Activated CD8-positive, alpha-beta T cell treated with anti-CD3 and anti-CD28 coated beads for 36 hours (primary cell): Measurements from ENCODE around the gene SMURF1. TPM values are rescaled to one million over a fixed set of nuclear protein-coding genes. Genes with fewer than 3 reads are reported as not detected.
"Not testable (repeated sequence)": the region's sequence is repeated elsewhere in the genome, so short reads cannot be mapped to it uniquely, and the experiment has no call there.

Source experiments
- ATAC-seq: fragments of 200-7000 bp; cut with Tn5 transposase; one replicate; pipeline ENCODE4 v1.10.0; 2021; ENCODE audit warnings: mild to moderate bottlenecking, moderate library complexity
- CTCF ChIA-PET: fragments of 350-600 bp; sonication (Branson Sonifier 250); formaldehyde crosslinking; loops from one replicate; lab custom pipeline; 2021; ENCODE audit warnings: antibody characterized with exemption; lab: Charles Lee
- POLR2A ChIA-PET: fragments of 350-600 bp; sonication (Branson Sonifier 250); formaldehyde crosslinking; loops from one replicate; lab custom pipeline; 2021; ENCODE audit warnings: antibody characterized with exemption; lab: Charles Lee
- DNase-seq: peaks from one replicate; pipeline ENCODE4 v3.0.0-alpha.2; 2020
- H3K27ac Mint-ChIP-seq: one replicate; pipeline ENCODE4 v1.8.0; 2021; ENCODE audit warnings: mild to moderate bottlenecking, mixed read lengths
- H3K27me3 Mint-ChIP-seq: one replicate; pipeline ENCODE4 v1.8.0; 2021; ENCODE audit warnings: mixed read lengths
- H3K36me3 Mint-ChIP-seq: one replicate; pipeline ENCODE4 v1.8.0; 2021; ENCODE audit warnings: low read depth, mixed read lengths
- H3K4me1 Mint-ChIP-seq: one replicate; pipeline ENCODE4 v1.8.0; 2021; ENCODE audit warnings: low read depth, mixed read lengths
- H3K4me3 Mint-ChIP-seq: one replicate; pipeline ENCODE4 v1.8.0; 2021; ENCODE audit warnings: mild to moderate bottlenecking, moderate library complexity, mixed read lengths
- H3K9me3 Mint-ChIP-seq: one replicate; pipeline ENCODE4 v1.8.0; 2021; ENCODE audit warnings: mixed read lengths
- intact Hi-C: fragments of 100-400 bp; cut with micrococcal nuclease; formaldehyde crosslinking; loops from one replicate; pipeline ENCODE4 v1.10.0; 2022
- total RNA-seq, 2 experiments: library from RNA; stranded (reverse); gene quantifications; one replicate each; pipeline ENCODE4 v1.2.3, GENCODE V29; 2021
- TF ChIP-seq, protein P1 (sequence below): fragments of 200-600 bp; IDR thresholded peaks from one replicate; pipeline ENCODE4 v1.8.0; 2022; ENCODE audit warnings: antibody characterized with exemption, mild to moderate bottlenecking

SMURF1 gene
- total RNA-seq, 2 experiments from 2014 or later: 8.3 to 9.4 TPM

DNA sequence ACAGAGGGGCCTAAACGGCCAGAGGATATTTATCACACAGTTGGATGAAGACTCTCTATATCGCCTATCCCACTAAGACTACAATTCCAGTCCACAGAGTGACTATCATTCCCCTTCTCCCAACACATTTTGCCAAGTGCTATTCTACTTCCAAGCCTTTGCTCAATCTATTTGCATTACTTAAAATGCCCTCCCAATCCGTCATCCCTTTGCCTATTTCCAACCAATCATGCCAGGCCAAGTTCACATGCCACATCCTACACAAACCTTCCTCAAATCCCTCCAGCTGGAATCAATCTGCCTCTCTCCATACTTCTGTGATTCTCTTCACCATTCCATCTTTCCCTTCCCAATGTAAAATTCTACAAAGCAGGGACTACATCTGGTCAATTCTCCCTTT, 38.2 kb downstream of the SMURF1 start:
- ATAC-seq (no peak), DNase-seq (no peak)
- no peak overlapping the region for H3K27ac Mint-ChIP-seq
- H3K4me1 Mint-ChIP-seq: peaks cover 65% of the 10 kb centered on the region
- TF ChIP-seq, protein P1, sequence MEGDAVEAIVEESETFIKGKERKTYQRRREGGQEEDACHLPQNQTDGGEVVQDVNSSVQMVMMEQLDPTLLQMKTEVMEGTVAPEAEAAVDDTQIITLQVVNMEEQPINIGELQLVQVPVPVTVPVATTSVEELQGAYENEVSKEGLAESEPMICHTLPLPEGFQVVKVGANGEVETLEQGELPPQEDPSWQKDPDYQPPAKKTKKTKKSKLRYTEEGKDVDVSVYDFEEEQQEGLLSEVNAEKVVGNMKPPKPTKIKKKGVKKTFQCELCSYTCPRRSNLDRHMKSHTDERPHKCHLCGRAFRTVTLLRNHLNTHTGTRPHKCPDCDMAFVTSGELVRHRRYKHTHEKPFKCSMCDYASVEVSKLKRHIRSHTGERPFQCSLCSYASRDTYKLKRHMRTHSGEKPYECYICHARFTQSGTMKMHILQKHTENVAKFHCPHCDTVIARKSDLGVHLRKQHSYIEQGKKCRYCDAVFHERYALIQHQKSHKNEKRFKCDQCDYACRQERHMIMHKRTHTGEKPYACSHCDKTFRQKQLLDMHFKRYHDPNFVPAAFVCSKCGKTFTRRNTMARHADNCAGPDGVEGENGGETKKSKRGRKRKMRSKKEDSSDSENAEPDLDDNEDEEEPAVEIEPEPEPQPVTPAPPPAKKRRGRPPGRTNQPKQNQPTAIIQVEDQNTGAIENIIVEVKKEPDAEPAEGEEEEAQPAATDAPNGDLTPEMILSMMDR: no peak
- H3K9me3 Mint-ChIP-seq: no peaks in the 10 kb centered on the region
- no peak overlapping the region for H3K4me3 Mint-ChIP-seq
- H3K36me3 Mint-ChIP-seq: peaks cover 3% of the 10 kb centered on the region
- ChIA-PET POLR2A (no interaction called here), CTCF (interaction anchor here (0.7 to 1.0 kb wide), 2 partner anchors 41 to 43 kb away, joined by 3 read pairs; no protein-coding TSS in a partner anchor)
- intact Hi-C loops: no loop called here
- H3K27me3 Mint-ChIP-seq: no peaks in the 10 kb centered on the region

DNA sequence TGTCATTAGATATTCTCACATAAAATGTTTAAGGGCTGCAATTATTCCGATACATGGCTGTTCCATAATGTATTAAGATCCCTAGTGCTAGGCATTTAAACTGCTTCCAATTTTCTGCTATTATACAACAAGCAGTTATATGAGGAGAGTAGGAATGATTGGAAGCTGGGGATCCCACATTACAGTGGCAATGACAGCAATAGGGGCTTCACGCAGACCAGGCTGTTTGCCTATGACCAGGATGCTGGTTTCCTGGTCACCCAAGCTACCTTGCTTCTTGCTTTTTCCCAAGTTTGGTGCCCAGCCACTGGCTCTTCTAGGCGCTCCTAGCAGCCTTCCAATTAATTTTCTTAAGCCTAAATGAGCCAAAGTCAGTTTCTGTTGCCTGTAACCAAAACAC, 39.3 kb downstream of the SMURF1 start:
- ATAC-seq: no peak
- no peak overlapping the region for H3K4me3 Mint-ChIP-seq
- TF ChIP-seq, protein P1: no peak
- H3K9me3 Mint-ChIP-seq: peaks cover 2% of the 10 kb centered on the region
- no peak overlapping the region for H3K27ac Mint-ChIP-seq
- intact Hi-C loops: no loop called here
- CTCF ChIA-PET: no interaction called here
- POLR2A ChIA-PET: no interaction called here
- peaks cover 59% of the 10 kb centered on the region for H3K4me1 Mint-ChIP-seq
- DNase-seq: no peak
- no peaks in the 10 kb centered on the region for H3K27me3 Mint-ChIP-seq
- H3K36me3 Mint-ChIP-seq: peaks cover 10% of the 10 kb centered on the region

DNA sequence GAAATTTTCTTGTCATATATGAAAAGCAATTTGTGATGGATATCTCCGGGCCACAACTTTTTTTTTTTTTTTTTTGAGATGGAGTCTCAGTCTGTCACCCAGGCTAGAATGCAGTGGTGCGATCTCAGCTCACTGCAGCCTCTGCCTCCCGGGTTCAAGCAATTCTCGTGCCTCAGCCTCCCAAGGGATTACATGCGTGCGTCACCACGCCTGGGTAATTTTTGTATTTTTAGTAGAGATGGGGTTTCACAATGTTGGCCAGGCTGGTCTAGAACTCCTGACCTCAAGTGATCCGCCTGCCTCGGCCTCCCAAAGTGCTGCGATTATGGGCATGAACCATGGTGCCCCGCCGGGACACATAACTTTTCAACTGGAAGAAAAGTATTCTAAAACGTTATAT, 40.1 kb downstream of the SMURF1 start:
- ATAC-seq, H3K27me3 Mint-ChIP-seq, CTCF ChIA-PET, H3K4me3 Mint-ChIP-seq, H3K9me3 Mint-ChIP-seq, H3K27ac Mint-ChIP-seq, POLR2A ChIA-PET, intact Hi-C loops, DNase-seq: not testable (repeated sequence)
- H3K4me1 Mint-ChIP-seq: peaks cover 54% of the 10 kb centered on the region
- peaks cover 16% of the 10 kb centered on the region for H3K36me3 Mint-ChIP-seq

DNA sequence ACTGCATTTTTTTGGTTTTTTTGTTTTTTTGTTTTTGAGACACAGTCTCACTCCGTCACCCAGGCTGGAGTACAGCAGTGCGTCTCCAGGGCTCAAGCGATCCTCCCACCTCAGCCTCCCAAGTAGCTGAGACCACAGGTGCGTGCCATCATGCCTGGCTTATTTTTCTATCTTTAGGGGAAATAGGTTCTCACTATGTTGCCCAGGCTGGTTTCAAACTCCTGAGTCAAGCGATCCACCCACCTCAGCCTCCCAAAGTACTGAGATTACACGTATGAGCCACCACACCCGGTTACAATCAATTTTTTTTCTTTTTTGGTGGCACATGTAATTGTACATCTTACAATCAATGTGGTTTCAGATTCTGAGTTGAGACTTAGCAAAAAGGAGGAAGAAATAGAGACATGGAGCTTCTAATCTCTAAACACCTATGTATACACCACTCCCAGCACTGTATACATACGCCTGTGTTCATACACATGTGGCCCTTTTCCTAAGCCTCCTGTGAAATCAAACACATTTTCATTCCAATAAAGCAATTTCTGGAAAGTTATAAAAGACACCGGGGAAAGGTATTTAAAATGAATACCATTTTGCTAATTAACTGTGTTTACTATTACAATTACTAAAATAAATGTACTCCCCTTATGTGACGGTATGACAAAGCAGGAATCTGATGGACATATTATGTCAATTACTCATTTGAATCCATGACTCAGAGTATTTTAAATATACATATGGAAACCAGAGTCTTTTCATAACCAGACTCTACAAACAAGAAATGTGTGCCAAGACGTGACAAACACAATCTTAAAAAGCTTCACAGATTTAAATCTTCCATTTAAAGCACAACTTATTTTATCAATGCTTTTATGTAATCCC, 40.9 kb downstream of the SMURF1 start:
- intact Hi-C loops: no loop called here
- ChIA-PET POLR2A (no interaction called here), CTCF (no interaction called here)
- TF ChIP-seq, protein P1: no peak
- peak; percentile 54 for DNase-seq
- peak; percentile 45 for ATAC-seq
- H3K4me1 Mint-ChIP-seq: peaks cover 54% of the 10 kb centered on the region
- peaks cover 22% of the 10 kb centered on the region for H3K36me3 Mint-ChIP-seq
- no peak overlapping the region for H3K4me3 Mint-ChIP-seq
- no peaks in the 10 kb centered on the region for H3K27me3 Mint-ChIP-seq
- peak overlapping the region; percentile 22 for H3K27ac Mint-ChIP-seq
- peaks cover 15% of the 10 kb centered on the region for H3K9me3 Mint-ChIP-seq

DNA sequence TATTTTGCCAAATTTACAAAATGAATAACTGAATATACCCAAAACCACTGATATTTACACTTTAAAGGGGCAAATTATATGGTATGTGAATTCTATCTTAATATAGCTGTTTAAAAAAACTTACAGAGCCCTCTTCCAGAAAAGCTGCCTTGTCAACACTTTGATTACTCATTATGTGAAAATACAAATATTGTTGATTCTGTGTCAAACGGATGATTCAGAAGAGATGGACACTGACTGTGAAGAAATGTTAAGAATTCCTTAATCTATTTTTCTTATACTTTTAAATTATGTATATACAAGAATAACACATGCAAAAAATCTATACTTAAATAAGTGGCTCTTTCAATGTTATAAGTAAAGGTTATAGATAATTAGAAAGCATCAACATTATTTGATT, 41.5 kb downstream of the SMURF1 start:
- Mint-ChIP-seq H3K4me1 (peaks cover 52% of the 10 kb centered on the region), H3K9me3 (peaks cover 16% of the 10 kb centered on the region), H3K27ac (no peak overlapping the region), H3K27me3 (no peaks in the 10 kb centered on the region), H3K36me3 (peaks cover 27% of the 10 kb centered on the region), H3K4me3 (no peak overlapping the region)
- CTCF ChIA-PET: no interaction called here
- no peak for DNase-seq
- TF ChIP-seq, protein P1: no peak
- intact Hi-C loops: no loop called here
- no peak for ATAC-seq
- POLR2A ChIA-PET: no interaction called here

DNA sequence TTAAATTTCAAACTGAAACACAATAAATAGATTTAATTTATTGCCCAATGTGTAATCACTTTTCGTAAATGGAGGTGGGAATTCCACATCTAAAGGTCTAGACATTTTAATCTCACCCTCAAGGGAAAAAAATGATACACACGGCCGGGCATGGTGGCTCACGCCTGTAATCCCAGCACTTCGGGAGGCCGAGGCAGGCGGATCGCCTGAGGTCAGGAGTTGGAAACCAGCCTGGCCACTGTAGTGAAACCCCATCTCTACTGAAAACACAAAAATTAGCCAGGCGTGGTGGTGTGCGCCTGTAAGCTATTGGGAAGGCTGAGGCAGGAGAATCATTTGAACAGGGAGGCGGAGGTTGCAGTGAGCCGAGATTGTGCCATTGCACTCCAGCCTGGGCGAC, 42.4 kb downstream of the SMURF1 start:
- H3K27ac Mint-ChIP-seq, ATAC-seq, H3K4me3 Mint-ChIP-seq, DNase-seq, H3K27me3 Mint-ChIP-seq, intact Hi-C loops: not testable (repeated sequence)
- CTCF ChIA-PET: interaction anchor here (1.5 kb wide), 1 partner anchor 19 kb away, joined by 4 read pairs; no protein-coding TSS in a partner anchor
- Mint-ChIP-seq H3K36me3 (peaks cover 28% of the 10 kb centered on the region), H3K4me1 (peaks cover 45% of the 10 kb centered on the region), H3K9me3 (peaks cover 16% of the 10 kb centered on the region)
- POLR2A ChIA-PET: interaction anchor here (0.9 kb wide), 1 partner anchor 8 kb away, joined by 3 read pairs; no protein-coding TSS in a partner anchor
